Measurements from ENCODE around the gene PTOV1.

The PTOV1 gene

GRCh38 chr19:49845414-49845813, 5.5 kb upstream of the PTOV1 start:
- DNase-seq: no peak

GRCh38 chr19:49846408-49846807, 4.6 kb upstream of the PTOV1 start:
- no peak for DNase-seq

GRCh38 chr19:49847731-49848696, 2.9 kb upstream of the PTOV1 start:
- peak in 1 of 3 experiments; percentile 51 for DNase-seq

- DNase-seq: no peak
Observed at GRCh38 chr19:49848938-49849337, 2.0 kb upstream of the PTOV1 start.

- DNase-seq: no peak
Observed at GRCh38 chr19:49849433-49850220, 1.3 kb upstream of the PTOV1 start.

GRCh38 chr19:49850221-49850486, 805 bp upstream of the PTOV1 start:
- DNase-seq: no peak

- DNase-seq: peak; percentile 41 to 50 (median 43)
Observed at GRCh38 chr19:49851456-49852259, 699 bp downstream of the PTOV1 start.

- DNase-seq: no peak
Observed at GRCh38 chr19:49852631-49853126, 1.7 kb downstream of the PTOV1 start.

- DNase-seq: no peak
Observed at GRCh38 chr19:49853852-49854377, 3.0 kb downstream of the PTOV1 start.

GRCh38 chr19:49854378-49855263, 3.7 kb downstream of the PTOV1 start:
- no peak for DNase-seq

GRCh38 chr19:49855277-49855675, 4.3 kb downstream of the PTOV1 start:
- no peak for DNase-seq

GRCh38 chr19:49855676-49856573, 5.0 kb downstream of the PTOV1 start:
- no peak for DNase-seq

- DNase-seq: no peak
Observed at GRCh38 chr19:49856574-49857021, 5.6 kb downstream of the PTOV1 start.

- no peak for DNase-seq
Observed at GRCh38 chr19:49857061-49857837, 6.3 kb downstream of the PTOV1 start.

GRCh38 chr19:49857838-49858087, 6.8 kb downstream of the PTOV1 start:
- no peak for DNase-seq

- DNase-seq: no peak
Observed at GRCh38 chr19:49858088-49858985, 7.4 kb downstream of the PTOV1 start.

GRCh38 chr19:49859682-49860335, 8.8 kb downstream of the PTOV1 start:
- DNase-seq: no peak

- no peak for DNase-seq
Observed at GRCh38 chr19:49860336-49861102, 9.6 kb downstream of the PTOV1 start.
